ENCODE data around the gene RNF224. TPM values are rescaled to one million over a fixed set of nuclear protein-coding genes. Genes with fewer than 3 reads are reported as not detected.

The RNF224 gene
- not detected for total RNA-seq

- DNase-seq: peak; percentile 79
Measured at GRCh38 chr9:137227054-137227852, at the start of gene RNF224. Gene RNF224, plus strand, starts transcription at chr9:137227502. Its CDS starts 834 bp downstream, at chr9:137228336.

GRCh38 chr9:137178201-137178938, 48.9 kb upstream of the RNF224 start:
- DNase-seq: no peak

GRCh38 chr9:137178939-137179630, 48.2 kb upstream of the RNF224 start:
- DNase-seq: no peak

- no peak for DNase-seq
Measured at GRCh38 chr9:137179761-137180160, 47.5 kb upstream of the RNF224 start.

GRCh38 chr9:137180491-137180890, 46.8 kb upstream of the RNF224 start:
- DNase-seq: no peak

GRCh38 chr9:137181680-137182079, 45.6 kb upstream of the RNF224 start:
- no peak for DNase-seq

GRCh38 chr9:137182836-137183235, 44.5 kb upstream of the RNF224 start:
- DNase-seq: no peak

- DNase-seq: no peak
Measured at GRCh38 chr9:137183980-137184595, 43.2 kb upstream of the RNF224 start.

GRCh38 chr9:137184881-137185660, 42.2 kb upstream of the RNF224 start:
- DNase-seq: no peak

- no peak for DNase-seq
Measured at GRCh38 chr9:137185921-137186320, 41.4 kb upstream of the RNF224 start.

- no peak for DNase-seq
Measured at GRCh38 chr9:137186385-137186784, 40.9 kb upstream of the RNF224 start.

- DNase-seq: no peak
Measured at GRCh38 chr9:137187386-137187785, 39.9 kb upstream of the RNF224 start.

GRCh38 chr9:137188086-137188489, 39.2 kb upstream of the RNF224 start:
- DNase-seq: no peak

GRCh38 chr9:137188490-137189296, 38.6 kb upstream of the RNF224 start, which contains the start of the genes ANAPC2 and SSNA1:
Gene ANAPC2, minus strand, starts transcription at chr9:137188560. Its CDS starts 28 bp downstream, at chr9:137188532.
Gene SSNA1, plus strand, starts transcription at chr9:137188676. Its CDS starts 51 bp downstream, at chr9:137188727.
- DNase-seq: peak; percentile 93

- no peak for DNase-seq
Measured at GRCh38 chr9:137189297-137190295, 37.7 kb upstream of the RNF224 start.

GRCh38 chr9:137190315-137190856, 36.9 kb upstream of the RNF224 start:
- DNase-seq: no peak

- no peak for DNase-seq
Measured at GRCh38 chr9:137191245-137191644, 36.1 kb upstream of the RNF224 start.

GRCh38 chr9:137191691-137192447, 35.4 kb upstream of the RNF224 start:
- DNase-seq: no peak

- no peak for DNase-seq
Measured at GRCh38 chr9:137192448-137192780, 34.9 kb upstream of the RNF224 start.
